ENCODE data around the gene PREX1. TPM values are rescaled to one million over a fixed set of nuclear protein-coding genes. Genes with fewer than 3 reads are reported as not detected.

The PREX1 gene
- total and polyA plus RNA-seq, 2 donors (not counting 3 experiments of a cell fraction or from before 2014, with no cell fraction given) = 51.3 to 72.9 TPM

- H3K4me3 ChIP-seq (replicated peaks in 1 of 3; ENCODE audit: insufficient read depth in 1 of 3, low read depth in 1 of 3, low read length in 3 of 3) = no peak overlapping the region
- H3K79me2 ChIP-seq (ENCODE audit: control insufficient read depth, insufficient read depth, low read length) = peaks cover 39% of the 10 kb centered on the region
- H3K27ac ChIP-seq (ENCODE audit: insufficient read depth, low read depth, low read length) = peak overlapping the region; percentile 90
- peaks cover 42% of the 10 kb centered on the region for H3K4me1 ChIP-seq (ENCODE audit: control insufficient read depth, extremely low read depth, insufficient read depth, low read length)
- intact Hi-C loops (cut with micrococcal nuclease) = no loop called here
- POLR2A ChIA-PET = no interaction called here
- no peak for TF ChIP-seq POLR2AphosphoS5 (IDR thresholded peaks at IDR 0.05; ENCODE audit: insufficient read depth, low read depth, low read length)
- BruUV-seq (replicated peaks) = no TSS peak
- no peak overlapping the region for H3K4me2 ChIP-seq (ENCODE audit: insufficient read depth, low read length)
- no peaks in the 10 kb centered on the region for H4K20me1 ChIP-seq (replicated peaks; ENCODE audit: control insufficient read depth, extremely low read depth, insufficient read depth, low read length)
- H3K9me1 ChIP-seq (replicated peaks; ENCODE audit: control insufficient read depth, extremely low read depth, insufficient read depth, low read length) = no peaks in the 10 kb centered on the region
- H3K9me3 ChIP-seq (replicated peaks; ENCODE audit: control insufficient read depth, insufficient read depth, low read length) = no peaks in the 10 kb centered on the region
- no peak overlapping the region for H3K9ac ChIP-seq (replicated peaks; ENCODE audit: extremely low read depth, insufficient read depth, low read length)
- CTCF ChIA-PET = interaction anchor here (0.7 to 2.8 kb wide), 4 partner anchors 12 to 181 kb away, joined by 3 to 8 read pairs (median 4); no protein-coding TSS in a partner anchor
- no peak for FAIRE-seq
- H3K36me3 ChIP-seq (ENCODE audit: control insufficient read depth in 2 of 2, extremely low read depth in 1 of 2, insufficient read depth in 2 of 2, low read length in 2 of 2) = peaks cover 2 to 18% of the 10 kb centered on the region in 2 experiments
- H2AFZ ChIP-seq (ENCODE audit: low read depth, low read length) = no peak overlapping the region
- no peaks in the 10 kb centered on the region for H3K27me3 ChIP-seq (ENCODE audit: control insufficient read depth in 2 of 2, insufficient read depth in 2 of 2, low read length in 2 of 2)
- DNase-seq (ENCODE audit: low read depth, low spot score) = no peak
- dilution Hi-C loops (cut with MboI; ENCODE audit: extremely low pct_ligation_motif_present, low sequenced_read_pairs) = no loop called here
These were observed 103.4 kb downstream of the PREX1 start for GRCh38 chr20:48724382-48724781.

GRCh38 chr20:48723308-48724264 lies 104.2 kb downstream of the PREX1 start:
- H3K4me2 ChIP-seq (ENCODE audit: insufficient read depth, low read length) = no peak overlapping the region
- H3K27me3 ChIP-seq (ENCODE audit: control insufficient read depth in 2 of 2, insufficient read depth in 2 of 2, low read length in 2 of 2) = no peaks in the 10 kb centered on the region
- peak overlapping the region; percentile 53 for H3K9ac ChIP-seq (replicated peaks; ENCODE audit: extremely low read depth, insufficient read depth, low read length)
- no peak overlapping the region for H2AFZ ChIP-seq (ENCODE audit: low read depth, low read length)
- no peak overlapping the region for H3K4me3 ChIP-seq (replicated peaks in 1 of 3; ENCODE audit: insufficient read depth in 1 of 3, low read depth in 1 of 3, low read length in 3 of 3)
- FAIRE-seq = peak; percentile 63
- H3K9me3 ChIP-seq (replicated peaks; ENCODE audit: control insufficient read depth, insufficient read depth, low read length) = no peaks in the 10 kb centered on the region
- H3K4me1 ChIP-seq (ENCODE audit: control insufficient read depth, extremely low read depth, insufficient read depth, low read length) = peaks cover 42% of the 10 kb centered on the region
- H3K79me2 ChIP-seq (ENCODE audit: control insufficient read depth, insufficient read depth, low read length) = peaks cover 47% of the 10 kb centered on the region
- no TSS peak for BruUV-seq (replicated peaks)
- POLR2A ChIA-PET = no interaction called here
- no peaks in the 10 kb centered on the region for H3K9me1 ChIP-seq (replicated peaks; ENCODE audit: control insufficient read depth, extremely low read depth, insufficient read depth, low read length)
- peak overlapping the region; percentile 90 for H3K27ac ChIP-seq (ENCODE audit: insufficient read depth, low read depth, low read length)
- DNase-seq (ENCODE audit: low read depth, low spot score) = peak; percentile 37
- dilution Hi-C loops (cut with MboI; ENCODE audit: extremely low pct_ligation_motif_present, low sequenced_read_pairs) (no loop called here), intact Hi-C loops (cut with micrococcal nuclease) (loop anchor here (2.0 kb wide), 3 partner anchors 27 to 101 kb away; no protein-coding TSS in a partner anchor)
- H4K20me1 ChIP-seq (replicated peaks; ENCODE audit: control insufficient read depth, extremely low read depth, insufficient read depth, low read length) = no peaks in the 10 kb centered on the region
- peaks cover 2 to 18% of the 10 kb centered on the region in 2 experiments for H3K36me3 ChIP-seq (ENCODE audit: control insufficient read depth in 2 of 2, extremely low read depth in 1 of 2, insufficient read depth in 2 of 2, low read length in 2 of 2)
- CTCF ChIA-PET = interaction anchor here (1.2 to 2.8 kb wide), 4 partner anchors 56 to 181 kb away, joined by 3 to 13 read pairs (median 6); no protein-coding TSS in a partner anchor
- TF ChIP-seq MYC (IDR thresholded peaks at IDR 0.05; ENCODE audit: low read depth, low read length) = no peak
- peak; percentile 27 for TF ChIP-seq POLR2AphosphoS5 (IDR thresholded peaks at IDR 0.05; ENCODE audit: insufficient read depth, low read depth, low read length)
